H9 (cell line): ENCODE data around the gene NECAP2. TPM values are rescaled to one million over a fixed set of nuclear protein-coding genes. Genes with fewer than 3 reads are reported as not detected.

Experiments used
- DNase-seq: peaks from one replicate; pipeline ENCODE4 v3.0.0-alpha.2; 2017
- H2AFZ ChIP-seq: one replicate; pipeline ENCODE4 v1.6.1; 2013; ENCODE audit warnings: mild to moderate bottlenecking, low read length, control low read depth, moderate library complexity
- H2AK5ac ChIP-seq: 2 replicates; pipeline ENCODE4 v1.6.1; 2013; ENCODE audit warnings: low read length, control low read depth, mixed read lengths; ENCODE audit not compliant: insufficient read length
- H2BK120ac ChIP-seq: one replicate; pipeline ENCODE4 v1.6.1; 2013; ENCODE audit warnings: low read depth, mild to moderate bottlenecking, low read length, control low read depth, inconsistent platforms; ENCODE audit not compliant: poor library complexity, severe bottlenecking
- H2BK12ac ChIP-seq: 2 replicates; pipeline ENCODE4 v1.6.1; 2013; ENCODE audit warnings: low read length, control low read depth, mixed read lengths, low read depth; ENCODE audit not compliant: insufficient read length
- H2BK15ac ChIP-seq: 2 replicates; pipeline ENCODE4 v1.6.1; 2013; ENCODE audit warnings: low read depth, low read length, control low read depth
- H2BK20ac ChIP-seq: one replicate; pipeline ENCODE4 v1.6.1; 2013; ENCODE audit warnings: low read depth, mild to moderate bottlenecking, low read length, control low read depth, inconsistent platforms; ENCODE audit not compliant: poor library complexity, severe bottlenecking
- H2BK5ac ChIP-seq: 2 replicates; pipeline ENCODE4 v1.6.1; 2013; ENCODE audit warnings: low read length, control low read depth, mixed read lengths; ENCODE audit not compliant: insufficient read length
- H3K14ac ChIP-seq: 2 replicates; pipeline ENCODE4 v1.6.1; 2013; ENCODE audit warnings: low read length, control low read depth; ENCODE audit not compliant: insufficient read depth
- H3K18ac ChIP-seq: 2 replicates; pipeline ENCODE4 v1.6.1; 2013; ENCODE audit warnings: low read depth, mild to moderate bottlenecking, mixed read lengths, low read length, control low read depth; ENCODE audit not compliant: insufficient read length
- H3K23ac ChIP-seq: 2 replicates; pipeline ENCODE4 v1.6.1; 2013; ENCODE audit warnings: low read length, control low read depth, mixed read lengths, low read depth; ENCODE audit not compliant: insufficient read length
- H3K23me2 ChIP-seq: 2 replicates; pipeline ENCODE4 v1.6.1; 2013; ENCODE audit warnings: low read depth, mild to moderate bottlenecking, mixed read lengths, low read length, control low read depth; ENCODE audit not compliant: insufficient read length, poor library complexity, severe bottlenecking
- H3K27ac ChIP-seq: 2 replicates; pipeline ENCODE4 v1.5.1; 2013; ENCODE audit warnings: low read length, control low read depth, mixed read lengths, low read depth; ENCODE audit not compliant: insufficient read length
- H3K27me3 ChIP-seq: 2 replicates; pipeline ENCODE4 v1.6.1; 2013; ENCODE audit warnings: low read length, control low read depth, inconsistent platforms; ENCODE audit not compliant: insufficient read depth
- H3K4ac ChIP-seq: 2 replicates; pipeline ENCODE4 v1.6.1; 2013; ENCODE audit warnings: low read depth, mild to moderate bottlenecking, control low read depth, inconsistent platforms, low read length, moderate library complexity
- H3K4me1 ChIP-seq: 2 replicates; pipeline ENCODE4 v1.6.1; 2013; ENCODE audit warnings: low read length, control low read depth, inconsistent platforms; ENCODE audit not compliant: insufficient read depth
- H3K4me2 ChIP-seq: 2 replicates; pipeline ENCODE4 v1.6.1; 2013; ENCODE audit warnings: low read length, control low read depth, mixed read lengths; ENCODE audit not compliant: insufficient read length, insufficient read depth
- H3K56ac ChIP-seq: 2 replicates; pipeline ENCODE4 v1.6.1; 2013; ENCODE audit warnings: low read depth, mild to moderate bottlenecking, mixed read lengths, low read length, control low read depth; ENCODE audit not compliant: insufficient read length
- H3K79me1 ChIP-seq: 2 replicates; pipeline ENCODE4 v1.6.1; 2013; ENCODE audit warnings: low read depth, mild to moderate bottlenecking, moderate library complexity, low read length, control low read depth, inconsistent platforms; ENCODE audit not compliant: insufficient read depth, poor library complexity, severe bottlenecking
- H3K79me2 ChIP-seq: 2 replicates; pipeline ENCODE4 v1.6.1; 2013; ENCODE audit warnings: low read length, control low read depth, inconsistent platforms; ENCODE audit not compliant: insufficient read depth
- H3K9ac ChIP-seq: 2 replicates; pipeline ENCODE4 v1.6.1; 2013; ENCODE audit warnings: low read length, control low read depth, mixed read lengths; ENCODE audit not compliant: insufficient read length; ENCODE audit errors: extremely low read depth
- H3K9me3 ChIP-seq: one replicate; pipeline ENCODE4 v1.6.1; 2013; ENCODE audit warnings: low read depth, low read length, inconsistent platforms; ENCODE audit not compliant: control insufficient read depth
- H3T11ph ChIP-seq: one replicate; pipeline ENCODE4 v1.6.1; 2013; ENCODE audit warnings: mild to moderate bottlenecking, low read length, control low read depth, inconsistent platforms
- H4K20me1 ChIP-seq: one replicate; pipeline ENCODE4 v1.6.1; 2013; ENCODE audit not compliant: control insufficient read depth, insufficient read length, insufficient read depth
- H4K5ac ChIP-seq: 2 replicates; pipeline ENCODE4 v1.6.1; 2013; ENCODE audit warnings: low read depth, mild to moderate bottlenecking, mixed read lengths, low read length, control low read depth; ENCODE audit not compliant: insufficient read length
- H4K8ac ChIP-seq: replicated peaks from 2 replicates; pipeline ENCODE4 v1.6.1; 2013; ENCODE audit warnings: low read length, control low read depth, mixed read lengths, low read depth; ENCODE audit not compliant: insufficient read length
- H4K91ac ChIP-seq: 2 replicates; pipeline ENCODE4 v1.6.1; 2013; ENCODE audit warnings: low read depth, mild to moderate bottlenecking, moderate library complexity, mixed read lengths, low read length, control low read depth; ENCODE audit not compliant: insufficient read length
- H3K27ac Mint-ChIP-seq, 3 experiments: 2 replicates in 2 of 3; 3 replicates in 1 of 3; pipeline ENCODE4 v1.8.0; 2020 to 2021; ENCODE audit warnings: mixed read lengths in 3 of 3, mild to moderate bottlenecking in 1 of 3, moderate library complexity in 1 of 3
- H3K27me3 Mint-ChIP-seq: 2 replicates; pipeline ENCODE4 v1.8.0; 2021; ENCODE audit warnings: low read depth, mild to moderate bottlenecking, moderate library complexity, mixed read lengths
- H3K36me3 Mint-ChIP-seq, 3 experiments: 2 replicates in 2 of 3; 3 replicates in 1 of 3; pipeline ENCODE4 v1.8.0; 2020 to 2021; ENCODE audit warnings: low read depth in 3 of 3, mixed read lengths in 3 of 3; ENCODE audit not compliant: insufficient read depth in 1 of 3
- H3K4me1 Mint-ChIP-seq, 2 experiments: 2 replicates each; pipeline ENCODE4 v1.8.0; 2020; ENCODE audit warnings: mixed read lengths in 2 of 2
- H3K4me3 Mint-ChIP-seq, 2 experiments: 2 replicates in 1 of 2; 3 replicates in 1 of 2; pipeline ENCODE4 v1.8.0; 2020 to 2021; ENCODE audit warnings: mild to moderate bottlenecking in 2 of 2, mixed read lengths in 2 of 2, moderate library complexity in 1 of 2
- H3K9me3 Mint-ChIP-seq, 2 experiments: 2 replicates in 1 of 2; 3 replicates in 1 of 2; pipeline ENCODE4 v1.8.0; 2020; ENCODE audit warnings: mild to moderate bottlenecking in 2 of 2, mixed read lengths in 2 of 2, moderate library complexity in 1 of 2
- CTCF ChIP-seq: fragments of 200-600 bp; sonication (generic); conservative IDR thresholded peaks from 3 replicates; pipeline ENCODE4 v1.8.0; 2021; ENCODE audit warnings: antibody characterized with exemption, mild to moderate bottlenecking
- WGBS: extraction: QIAGEN DNeasy Blood & Tissue Kit; methylation state at CpG from one replicate; pipeline ENCODE4 v1.1.7; 2013; ENCODE audit warnings: missing lambda C conversion rate, low lambda C conversion rate, mixed read lengths; ENCODE audit not compliant: insufficient read length; ENCODE audit errors: extremely low coverage; 5-methylcytosine and 5-hydroxymethylcytosine counted together
- total RNA-seq: library from RNA; stranded (reverse); gene quantifications from 2 replicates; pipeline ENCODE4 v1.2.1, GENCODE V29; 2021

NECAP2 gene
- total RNA-seq, 1 experiment from 2014 or later: 33.2 TPM

GRCh38 chr1:16438516-16438915, 2.0 kb upstream of the NECAP2 start:
- Mint-ChIP-seq H3K36me3 (peaks cover 0 to 5% (median 5%) of the 10 kb centered on the region in 3 experiments; a peak in 3 of 7 replicates), H3K9me3 (no peaks in the 10 kb centered on the region; a peak in 1 of 5 replicates), H3K27ac (no peak overlapping the region), H3K4me1 (peaks cover 5 to 10% of the 10 kb centered on the region in 2 experiments), H3K27me3 (peaks cover 15% of the 10 kb centered on the region), H3K4me3 (no peak overlapping the region)
- DNase-seq: no peak
- H2AK5ac ChIP-seq: no peak overlapping the region
- no peak overlapping the region for H3K27ac ChIP-seq
- peaks cover 2% of the 10 kb centered on the region for H3K79me2 ChIP-seq
- no peak overlapping the region for H2BK12ac ChIP-seq
- H3K18ac ChIP-seq: no peak overlapping the region
- no peaks in the 10 kb centered on the region for H3K79me1 ChIP-seq
- H3K9me3 ChIP-seq: no peaks in the 10 kb centered on the region
- no peak overlapping the region for H2BK20ac ChIP-seq
- H3K9ac ChIP-seq: no peak overlapping the region
- no peak overlapping the region for H4K5ac ChIP-seq
- H3K4me2 ChIP-seq: no peak overlapping the region
- H4K91ac ChIP-seq: no peak overlapping the region
- no peak overlapping the region for H3K23ac ChIP-seq
- H2BK15ac ChIP-seq: no peak overlapping the region
- no peak overlapping the region for H3K56ac ChIP-seq
- H3K4me1 ChIP-seq: no peaks in the 10 kb centered on the region
- no peak overlapping the region for H2AFZ ChIP-seq
- H3K4ac ChIP-seq: no peak overlapping the region
- H2BK120ac ChIP-seq: no peak overlapping the region
- no peaks in the 10 kb centered on the region for H4K20me1 ChIP-seq
- no CpG with 5 or more reads among the region's 2 CpGs for WGBS
- H3K27me3 ChIP-seq: no peaks in the 10 kb centered on the region
- no peak overlapping the region for H3K14ac ChIP-seq
- no peak for TF ChIP-seq CTCF
- H2BK5ac ChIP-seq: no peak overlapping the region
- H3T11ph ChIP-seq: no peak overlapping the region
- H3K23me2 ChIP-seq: peaks cover 6% of the 10 kb centered on the region
- H4K8ac ChIP-seq: no peak overlapping the region
